GM12872 (cell line): ENCODE data around the gene TSPAN11.

Experiments
- CTCF ChIP-seq: IDR thresholded peaks from 3 replicates; pipeline ENCODE4 v1.5.1; 2011; ENCODE audit warnings: low read depth, mild to moderate bottlenecking, low read length, moderate library complexity; ENCODE audit not compliant: insufficient read depth

The TSPAN11 gene

GRCh38 chr12:30970559-30971197 lies 44.1 kb downstream of the TSPAN11 start:
- no peak for TF ChIP-seq CTCF

DNA sequence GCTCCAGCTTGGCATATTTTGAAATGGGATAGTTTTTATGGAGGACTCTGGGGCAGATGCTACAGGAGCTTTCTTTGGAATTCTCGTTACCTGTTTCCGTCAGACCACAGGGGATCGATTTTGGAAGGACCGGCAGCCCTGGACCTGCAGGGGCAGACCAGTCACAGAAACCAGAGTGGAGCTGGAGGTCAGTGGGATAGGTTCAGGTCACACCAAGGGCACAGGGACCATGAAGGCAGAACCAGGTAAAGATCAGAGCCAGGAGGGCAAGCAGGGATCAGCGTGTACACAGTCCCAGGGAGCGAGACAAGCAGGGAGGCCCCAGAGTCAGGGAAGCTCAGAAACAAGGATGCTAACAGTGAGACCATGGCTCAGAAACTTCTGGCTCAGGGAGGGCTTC lies 45.5 kb downstream of the TSPAN11 start:
- no peak for TF ChIP-seq CTCF

- TF ChIP-seq CTCF, result no peak
Measured at GRCh38 chr12:30973175-30973574, 46.6 kb downstream of the TSPAN11 start.

GRCh38 chr12:30973830-30974229 lies 47.3 kb downstream of the TSPAN11 start:
- no peak for TF ChIP-seq CTCF

GRCh38 chr12:30974746-30975500 lies 48.4 kb downstream of the TSPAN11 start:
- TF ChIP-seq CTCF, result no peak

GRCh38 chr12:30975581-30975980 lies 49.0 kb downstream of the TSPAN11 start:
- no peak for TF ChIP-seq CTCF

- TF ChIP-seq CTCF, result no peak
Measured at GRCh38 chr12:30976206-30976605, 49.7 kb downstream of the TSPAN11 start.
